Keratinocyte (primary cell): ENCODE measurements around the gene PNCK.

Source experiments
- EZH2 ChIP-seq: IDR thresholded peaks from one replicate; pipeline ENCODE4 v1.6.1; 2012; ENCODE audit warnings: inconsistent platforms, mild to moderate bottlenecking, low read length, moderate library complexity
- TF ChIP-seq, protein P1 (sequence below), 3 experiments: IDR thresholded peaks in 1 of 3; conservative IDR thresholded peaks in 1 of 3; optimal IDR thresholded peaks in 1 of 3; 2 replicates in 2 of 3; 3 replicates in 1 of 3; pipeline versions ENCODE3 to v1.5.1; 2011; ENCODE audit warnings: low read length in 3 of 3, mild to moderate bottlenecking in 3 of 3, moderate library complexity in 2 of 3, control low read depth in 1 of 3, inconsistent platforms in 1 of 3; ENCODE audit not compliant: insufficient read depth in 2 of 3; ENCODE audit errors: extremely low read depth in 1 of 3

DNA sequence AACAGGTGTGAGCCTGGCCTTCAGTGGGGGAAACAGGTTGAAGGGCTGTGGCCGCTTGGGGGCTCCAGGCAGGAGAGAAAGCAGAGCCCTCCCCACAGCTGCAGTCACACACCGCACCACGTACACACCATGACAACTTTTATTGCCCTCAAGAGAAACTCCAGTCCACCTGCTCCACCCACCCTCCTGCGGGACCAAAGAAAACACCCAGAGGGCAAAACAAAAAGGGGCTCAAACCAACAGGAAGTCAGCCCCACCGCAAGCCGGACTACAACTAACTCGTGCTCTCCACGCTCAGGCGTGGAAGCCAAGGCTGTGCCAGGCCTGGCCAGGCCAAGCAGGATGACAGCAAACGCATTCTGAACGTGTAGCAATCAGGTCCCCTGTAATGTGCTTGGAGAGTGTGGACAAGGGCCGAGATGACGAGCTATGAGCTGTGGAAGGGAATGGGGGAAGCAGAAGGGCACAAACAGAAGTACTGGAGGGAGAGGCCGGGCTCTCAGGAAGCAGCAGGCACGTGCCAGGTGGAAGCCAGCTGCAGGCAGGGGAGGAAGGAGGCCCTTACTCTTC lies 26.8 kb upstream of the PNCK start:
- no peak for TF ChIP-seq EZH2
- TF ChIP-seq, protein P1, sequence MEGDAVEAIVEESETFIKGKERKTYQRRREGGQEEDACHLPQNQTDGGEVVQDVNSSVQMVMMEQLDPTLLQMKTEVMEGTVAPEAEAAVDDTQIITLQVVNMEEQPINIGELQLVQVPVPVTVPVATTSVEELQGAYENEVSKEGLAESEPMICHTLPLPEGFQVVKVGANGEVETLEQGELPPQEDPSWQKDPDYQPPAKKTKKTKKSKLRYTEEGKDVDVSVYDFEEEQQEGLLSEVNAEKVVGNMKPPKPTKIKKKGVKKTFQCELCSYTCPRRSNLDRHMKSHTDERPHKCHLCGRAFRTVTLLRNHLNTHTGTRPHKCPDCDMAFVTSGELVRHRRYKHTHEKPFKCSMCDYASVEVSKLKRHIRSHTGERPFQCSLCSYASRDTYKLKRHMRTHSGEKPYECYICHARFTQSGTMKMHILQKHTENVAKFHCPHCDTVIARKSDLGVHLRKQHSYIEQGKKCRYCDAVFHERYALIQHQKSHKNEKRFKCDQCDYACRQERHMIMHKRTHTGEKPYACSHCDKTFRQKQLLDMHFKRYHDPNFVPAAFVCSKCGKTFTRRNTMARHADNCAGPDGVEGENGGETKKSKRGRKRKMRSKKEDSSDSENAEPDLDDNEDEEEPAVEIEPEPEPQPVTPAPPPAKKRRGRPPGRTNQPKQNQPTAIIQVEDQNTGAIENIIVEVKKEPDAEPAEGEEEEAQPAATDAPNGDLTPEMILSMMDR (optimal IDR thresholded peaks at IDR 0.05 in 1 of 3, IDR thresholded peaks at IDR 0.05 in 1 of 3, conservative IDR thresholded peaks at IDR 0.05 in 1 of 3; ENCODE audit: extremely low read depth in 1 of 3, insufficient read depth in 2 of 3, low read length in 3 of 3) = no peak
